SK-N-SH (cell line): ENCODE data around the gene OTUD4.

Experiments used
- CHD2 ChIP-seq: fragments of 150-350 bp; IDR thresholded peaks from 2 replicates; pipeline ENCODE4 v1.6.1; 2018; ENCODE audit warnings: low read length; ENCODE audit not compliant: partially characterized antibody
- CTCF ChIP-seq: fragments of 200-600 bp; sonication (generic); IDR thresholded peaks from 2 replicates; pipeline ENCODE4 v1.6.1; 2017; ENCODE audit warnings: antibody characterized with exemption, mild to moderate bottlenecking, moderate library complexity
- FOSL2 ChIP-seq: IDR thresholded peaks from 2 replicates; pipeline ENCODE4 v1.4.0; 2012; ENCODE audit warnings: low read depth, mild to moderate bottlenecking, moderate library complexity, borderline replicate concordance
- POLR2AphosphoS5 ChIP-seq: IDR thresholded peaks from 2 replicates; pipeline ENCODE4 v1.6.1; 2012; ENCODE audit warnings: low read depth, low read length
- RAD21 ChIP-seq: IDR thresholded peaks from 2 replicates; pipeline ENCODE4 v1.6.1; 2012; ENCODE audit warnings: mild to moderate bottlenecking, low read length
- RXRA ChIP-seq: IDR thresholded peaks from 2 replicates; pipeline ENCODE4 v1.4.0; 2012; ENCODE audit warnings: low read depth, mild to moderate bottlenecking, borderline replicate concordance
- SMC3 ChIP-seq: IDR thresholded peaks from 2 replicates; pipeline ENCODE4 v1.6.1; 2012; ENCODE audit warnings: low read depth, low read length, improper control_type of control experiment
- TEAD4 ChIP-seq: IDR thresholded peaks from 2 replicates; pipeline ENCODE4 v1.4.0; 2012; ENCODE audit warnings: mild to moderate bottlenecking, borderline replicate concordance; ENCODE audit not compliant: insufficient read depth
- TF ChIP-seq, protein P1 (sequence below): IDR thresholded peaks from 2 replicates; pipeline ENCODE4; 2012

GRCh38 chr4:145132511-145133098 is 47.8 kb downstream of the OTUD4 start:
- TF ChIP-seq CTCF = no peak
- TF ChIP-seq CHD2 = no peak
- no peak for TF ChIP-seq RAD21
- no peak for TF ChIP-seq SMC3
- TF ChIP-seq, protein P1, sequence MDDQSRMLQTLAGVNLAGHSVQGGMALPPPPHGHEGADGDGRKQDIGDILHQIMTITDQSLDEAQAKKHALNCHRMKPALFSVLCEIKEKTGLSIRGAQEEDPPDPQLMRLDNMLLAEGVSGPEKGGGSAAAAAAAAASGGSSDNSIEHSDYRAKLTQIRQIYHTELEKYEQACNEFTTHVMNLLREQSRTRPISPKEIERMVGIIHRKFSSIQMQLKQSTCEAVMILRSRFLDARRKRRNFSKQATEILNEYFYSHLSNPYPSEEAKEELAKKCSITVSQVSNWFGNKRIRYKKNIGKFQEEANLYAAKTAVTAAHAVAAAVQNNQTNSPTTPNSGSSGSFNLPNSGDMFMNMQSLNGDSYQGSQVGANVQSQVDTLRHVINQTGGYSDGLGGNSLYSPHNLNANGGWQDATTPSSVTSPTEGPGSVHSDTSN = peak; percentile 53
- no peak for TF ChIP-seq POLR2AphosphoS5
- no peak for TF ChIP-seq TEAD4
- TF ChIP-seq RXRA = no peak
- no peak for TF ChIP-seq FOSL2
